ENCODE data around the gene PNLIPRP1. TPM values are rescaled to one million over a fixed set of nuclear protein-coding genes. Genes with fewer than 3 reads are reported as not detected.

PNLIPRP1 gene
- total and polyA plus RNA-seq, 12 donors = 0.24 to 1.5 (median 0.88) TPM; not detected in 7

GRCh38 chr10:116648903-116649302, 58.1 kb downstream of the PNLIPRP1 start:
- no peak overlapping the region for H3K27ac ChIP-seq
- no peak for DNase-seq
- WGBS, 4 donors = 69 to 87% (median 76%) methylated on average over 8 of the region's 8 CpGs
- H3K27me3 ChIP-seq = no peaks in the 10 kb centered on the region
- H3K4me3 ChIP-seq = no peak overlapping the region
- H3K9me3 ChIP-seq (replicated peaks in 1 of 3) = no peaks in the 10 kb centered on the region
- intact Hi-C loops (cut with DNase I) = no loop called here
- TF ChIP-seq POLR2A (IDR thresholded peaks at IDR 0.05) (no peak), CTCF (IDR thresholded peaks at IDR 0.05) (no peak)
- H3K4me1 ChIP-seq (replicated peaks in 1 of 2) = no peaks in the 10 kb centered on the region
- no peaks in the 10 kb centered on the region for H3K36me3 ChIP-seq (replicated peaks in 1 of 2)

- TF ChIP-seq POLR2A (IDR thresholded peaks at IDR 0.05) (no peak), CTCF (IDR thresholded peaks at IDR 0.05) (no peak)
- intact Hi-C loops (cut with DNase I) = no loop called here
Measured at GRCh38 chr10:116653885-116654284, 63.1 kb downstream of the PNLIPRP1 start.

GRCh38 chr10:116654816-116655215, 64.1 kb downstream of the PNLIPRP1 start:
- Histone ChIP-seq H3K27me3 (no peaks in the 10 kb centered on the region), H3K27ac (no peak overlapping the region), H3K4me3 (no peak overlapping the region), H3K4me1 (replicated peaks in 1 of 2) (no peaks in the 10 kb centered on the region), H3K36me3 (replicated peaks in 1 of 2) (no peaks in the 10 kb centered on the region), H3K9me3 (replicated peaks in 1 of 3) (no peaks in the 10 kb centered on the region)
- intact Hi-C loops (cut with DNase I) = no loop called here
- WGBS, 4 donors = 44 to 63% (median 53%) methylated on average over 2 to 4 of the region's 4 CpGs
- no peak for DNase-seq
- TF ChIP-seq POLR2A (IDR thresholded peaks at IDR 0.05) (no peak), CTCF (IDR thresholded peaks at IDR 0.05) (no peak)

More at GRCh38 chr10:116653885-116654284, 63.1 kb downstream of the PNLIPRP1 start:
- WGBS, 4 donors = 76 to 95% (median 83%) methylated on average over 1 of the region's 1 CpG
- Histone ChIP-seq H3K4me3 (no peak overlapping the region), H3K27ac (no peak overlapping the region), H3K9me3 (replicated peaks in 1 of 3) (no peaks in the 10 kb centered on the region), H3K36me3 (replicated peaks in 1 of 2) (no peaks in the 10 kb centered on the region), H3K27me3 (no peaks in the 10 kb centered on the region), H3K4me1 (replicated peaks in 1 of 2) (no peaks in the 10 kb centered on the region)
- DNase-seq = no peak

- no peaks in the 10 kb centered on the region for H3K36me3 ChIP-seq (replicated peaks in 1 of 2)
- H3K4me1 ChIP-seq (replicated peaks in 1 of 2) = no peaks in the 10 kb centered on the region
- intact Hi-C loops (cut with DNase I) = no loop called here
- WGBS, 4 donors = 87 to 96% (median 91%) methylated on average over 2 of the region's 2 CpGs
- no peak for DNase-seq
- H3K9me3 ChIP-seq (replicated peaks in 1 of 3) = no peaks in the 10 kb centered on the region
- H3K4me3 ChIP-seq = no peak overlapping the region
- no peak overlapping the region for H3K27ac ChIP-seq
- TF ChIP-seq CTCF (IDR thresholded peaks at IDR 0.05) (no peak), POLR2A (IDR thresholded peaks at IDR 0.05) (no peak)
- H3K27me3 ChIP-seq = no peaks in the 10 kb centered on the region
Measured at GRCh38 chr10:116655568-116655967, 64.8 kb downstream of the PNLIPRP1 start.
